ENCODE data around the gene LMBRD1.

GRCh38 chr6:69846312-69846711, 49.5 kb upstream of the LMBRD1 start:
- TF ChIP-seq POLR2A (IDR thresholded peaks at IDR 0.05) (no peak), CTCF (IDR thresholded peaks at IDR 0.05 in 8 of 11, conservative IDR thresholded peaks at IDR 0.05 in 3 of 11) (no peak)

All from spleen (tissue), 7 donors.